Measurements from ENCODE around the gene KLHL24.

DNA sequence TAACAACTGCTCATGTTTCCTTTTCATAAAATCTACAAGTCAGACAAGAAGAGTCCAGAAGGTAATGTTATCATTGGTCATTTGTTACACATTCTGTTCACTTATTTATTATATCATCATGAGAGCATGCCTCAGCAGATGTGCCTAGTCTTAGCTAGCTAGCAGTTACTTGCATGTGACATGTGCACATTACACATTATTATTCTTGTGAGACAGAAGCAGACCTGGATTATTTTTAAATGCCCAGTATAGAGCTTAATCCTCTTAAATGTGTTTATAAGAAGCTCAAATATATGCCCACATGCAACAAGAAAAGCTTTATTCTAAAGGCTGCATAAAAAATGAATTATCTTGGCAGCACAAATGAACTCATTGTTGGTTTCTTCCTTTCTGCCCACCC is 74.8 kb downstream of the KLHL24 start:
- TF ChIP-seq, protein P1, sequence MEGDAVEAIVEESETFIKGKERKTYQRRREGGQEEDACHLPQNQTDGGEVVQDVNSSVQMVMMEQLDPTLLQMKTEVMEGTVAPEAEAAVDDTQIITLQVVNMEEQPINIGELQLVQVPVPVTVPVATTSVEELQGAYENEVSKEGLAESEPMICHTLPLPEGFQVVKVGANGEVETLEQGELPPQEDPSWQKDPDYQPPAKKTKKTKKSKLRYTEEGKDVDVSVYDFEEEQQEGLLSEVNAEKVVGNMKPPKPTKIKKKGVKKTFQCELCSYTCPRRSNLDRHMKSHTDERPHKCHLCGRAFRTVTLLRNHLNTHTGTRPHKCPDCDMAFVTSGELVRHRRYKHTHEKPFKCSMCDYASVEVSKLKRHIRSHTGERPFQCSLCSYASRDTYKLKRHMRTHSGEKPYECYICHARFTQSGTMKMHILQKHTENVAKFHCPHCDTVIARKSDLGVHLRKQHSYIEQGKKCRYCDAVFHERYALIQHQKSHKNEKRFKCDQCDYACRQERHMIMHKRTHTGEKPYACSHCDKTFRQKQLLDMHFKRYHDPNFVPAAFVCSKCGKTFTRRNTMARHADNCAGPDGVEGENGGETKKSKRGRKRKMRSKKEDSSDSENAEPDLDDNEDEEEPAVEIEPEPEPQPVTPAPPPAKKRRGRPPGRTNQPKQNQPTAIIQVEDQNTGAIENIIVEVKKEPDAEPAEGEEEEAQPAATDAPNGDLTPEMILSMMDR (conservative IDR thresholded peaks at IDR 0.05) = no peak
- no peak for TF ChIP-seq EZH2 (IDR thresholded peaks at IDR 0.05; ENCODE audit: low read depth)
